Measurements from ENCODE around the gene SLC26A1. TPM values are rescaled to one million over a fixed set of nuclear protein-coding genes. Genes with fewer than 3 reads are reported as not detected.

SLC26A1 gene
- total and polyA plus RNA-seq, 2 donors (not counting 3 experiments of a cell fraction or from before 2014, with no cell fraction given): 0.10 TPM; not detected in 1

- Histone ChIP-seq H3K4me2 (ENCODE audit: insufficient read depth, low read length) (no peak overlapping the region), H3K4me3 (replicated peaks in 1 of 3; ENCODE audit: insufficient read depth in 1 of 3, low read depth in 1 of 3, low read length in 3 of 3) (no peak overlapping the region), H3K4me1 (ENCODE audit: control insufficient read depth, extremely low read depth, insufficient read depth, low read length) (no peaks in the 10 kb centered on the region), H4K20me1 (replicated peaks; ENCODE audit: control insufficient read depth, extremely low read depth, insufficient read depth, low read length) (no peaks in the 10 kb centered on the region), H3K9me3 (replicated peaks; ENCODE audit: control insufficient read depth, insufficient read depth, low read length) (no peaks in the 10 kb centered on the region), H3K9ac (replicated peaks; ENCODE audit: extremely low read depth, insufficient read depth, low read length) (no peak overlapping the region), H2AFZ (ENCODE audit: low read depth, low read length) (no peak overlapping the region), H3K9me1 (replicated peaks; ENCODE audit: control insufficient read depth, extremely low read depth, insufficient read depth, low read length) (no peaks in the 10 kb centered on the region), H3K27me3 (ENCODE audit: control insufficient read depth in 2 of 2, insufficient read depth in 2 of 2, low read length in 2 of 2) (no peaks in the 10 kb centered on the region), H3K36me3 (ENCODE audit: control insufficient read depth in 2 of 2, extremely low read depth in 1 of 2, insufficient read depth in 2 of 2, low read length in 2 of 2) (peaks cover 0 to 3% of the 10 kb centered on the region in 2 experiments), H3K79me2 (ENCODE audit: control insufficient read depth, insufficient read depth, low read length) (no peaks in the 10 kb centered on the region), H3K27ac (ENCODE audit: insufficient read depth, low read depth, low read length) (no peak overlapping the region)
- TF ChIP-seq MYC (IDR thresholded peaks at IDR 0.05; ENCODE audit: low read depth, low read length): no peak
- no peak for TF ChIP-seq POLR2A (IDR thresholded peaks at IDR 0.05; ENCODE audit: low read depth, low read length)
- no peak for TF ChIP-seq JUN (IDR thresholded peaks at IDR 0.05; ENCODE audit: borderline replicate concordance, insufficient read depth, insufficient read length, low read depth)
- no peak for TF ChIP-seq CTCF (IDR thresholded peaks at IDR 0.05; ENCODE audit: extremely low read depth in 1 of 2, insufficient read depth in 1 of 2, low read depth in 1 of 2, low read length in 2 of 2)
- TF ChIP-seq FOS (IDR thresholded peaks at IDR 0.05; ENCODE audit: borderline replicate concordance, insufficient read depth, low read length): no peak
- ChIA-PET CTCF (no interaction called here), POLR2A (no interaction called here)
- dilution Hi-C loops (cut with MboI; ENCODE audit: extremely low pct_ligation_motif_present, low sequenced_read_pairs): no loop called here
- no peak for FAIRE-seq
- no TSS peak for BruUV-seq (replicated peaks)
- intact Hi-C loops (cut with micrococcal nuclease): no loop called here
- no peak for DNase-seq (ENCODE audit: low read depth, low spot score)
Measured at GRCh38 chr4:1019320-1019719, 26.1 kb upstream of the SLC26A1 start.

Measured in endothelial cell of umbilical vein (primary cell).